Endometrial microvascular endothelial cells (primary cell): ENCODE measurements around the gene OSBPL2. TPM values are rescaled to one million over a fixed set of nuclear protein-coding genes. Genes with fewer than 3 reads are reported as not detected.

Experiments used
- in situ Hi-C: cut with HindIII; loops from 2 replicates; pipeline ENCODE4 v1.10.0; 2017; ENCODE audit warnings: low sequenced_read_pairs, low pct_unique_long_range_greater_than_20kb; ENCODE audit errors: inconsistent ontology term
- total RNA-seq: library from RNA; depleted of rRNA; stranded (reverse); fragments of >200 nt; gene quantifications from one replicate; pipeline ENCODE4 v1.2.3, GENCODE V29; 2015; ENCODE audit errors: inconsistent ontology term

Gene OSBPL2
- total RNA-seq, 1 donor from 2014 or later: 15.6 TPM

GRCh38 chr20:62313460-62314338, 75.4 kb downstream of the OSBPL2 start:
- in situ Hi-C loops: no loop called here

GRCh38 chr20:62314339-62314638, 76.0 kb downstream of the OSBPL2 start:
- in situ Hi-C loops: no loop called here

GRCh38 chr20:62314711-62315302, 76.5 kb downstream of the OSBPL2 start:
- in situ Hi-C loops: no loop called here

GRCh38 chr20:62315773-62316172, 77.5 kb downstream of the OSBPL2 start:
- in situ Hi-C loops: no loop called here

GRCh38 chr20:62316331-62317166, 78.2 kb downstream of the OSBPL2 start:
- in situ Hi-C loops: no loop called here

GRCh38 chr20:62317167-62317655, 78.9 kb downstream of the OSBPL2 start:
- in situ Hi-C loops: no loop called here

- in situ Hi-C loops: no loop called here
Observed at GRCh38 chr20:62318400-62319345, 80.4 kb downstream of the OSBPL2 start.

GRCh38 chr20:62319346-62319909, 81.1 kb downstream of the OSBPL2 start:
- in situ Hi-C loops: no loop called here

- in situ Hi-C loops: no loop called here
Observed at GRCh38 chr20:62320581-62321354, 82.4 kb downstream of the OSBPL2 start.

- in situ Hi-C loops: no loop called here
Observed at GRCh38 chr20:62321521-62321948, 83.2 kb downstream of the OSBPL2 start.

GRCh38 chr20:62321975-62322374, 83.7 kb downstream of the OSBPL2 start:
- in situ Hi-C loops: no loop called here

- in situ Hi-C loops: no loop called here
Observed at GRCh38 chr20:62322492-62323041, 84.2 kb downstream of the OSBPL2 start.

GRCh38 chr20:62323146-62323979, 85.0 kb downstream of the OSBPL2 start:
- in situ Hi-C loops: no loop called here

- in situ Hi-C loops: no loop called here
Observed at GRCh38 chr20:62323980-62324906, 85.9 kb downstream of the OSBPL2 start.

GRCh38 chr20:62325172-62325905, 87.0 kb downstream of the OSBPL2 start:
- in situ Hi-C loops: no loop called here
